Thoracic aorta (tissue), 2 donors: ENCODE data around the gene UHRF1. TPM values are rescaled to one million over a fixed set of nuclear protein-coding genes. Genes with fewer than 3 reads are reported as not detected.

Experiments used
- ATAC-seq: fragments of 150-250 bp; one replicate; pipeline ENCODE4 v1.8.0; 2017; ENCODE audit warnings: low read depth; ENCODE audit not compliant: insufficient number of reproducible peaks, low FRiP score
- DNase-seq: peaks from one replicate; pipeline ENCODE4 v3.0.0-alpha.2; 2020; ENCODE audit warnings: low spot score
- H3K27ac ChIP-seq, 2 donors: fragments of 200-600 bp; sonication (generic); 1 replicate in 1 of 2; 2 replicates in 1 of 2; pipeline ENCODE4 v1.5.1; 2016; ENCODE audit warnings: mild to moderate bottlenecking in 2 of 2, moderate library complexity in 2 of 2
- H3K27me3 ChIP-seq: fragments of 200-600 bp; sonication (generic); replicated peaks from 2 replicates; pipeline ENCODE4 v1.6.0; 2016; ENCODE audit warnings: mild to moderate bottlenecking; ENCODE audit not compliant: insufficient read depth
- H3K36me3 ChIP-seq: fragments of 200-600 bp; sonication (generic); one replicate; pipeline ENCODE4 v1.5.1; 2016
- H3K4me1 ChIP-seq, 2 donors: fragments of 200-600 bp; sonication (generic); 1 replicate in 1 of 2; 2 replicates in 1 of 2; pipeline versions ENCODE4 v1.5.1 to v1.6.0; 2016; ENCODE audit warnings: low read depth in 2 of 2, mild to moderate bottlenecking in 1 of 2; ENCODE audit not compliant: control insufficient read depth in 1 of 2
- H3K4me3 ChIP-seq: fragments of 200-600 bp; sonication (generic); 2 replicates; pipeline ENCODE4 v1.5.1; 2016; ENCODE audit warnings: mild to moderate bottlenecking
- H3K9me3 ChIP-seq: fragments of 200-600 bp; sonication (generic); 2 replicates; pipeline ENCODE4 v1.5.1; 2016
- CTCF ChIP-seq: fragments of 200-600 bp; sonication (generic); IDR thresholded peaks from one replicate; pipeline ENCODE4 v1.5.1; 2019; ENCODE audit warnings: antibody characterized with exemption
- total RNA-seq, 2 donors: library from RNA; depleted of rRNA; stranded (reverse); fragments of >200 nt; gene quantifications; one replicate each; pipeline versions ENCODE4 v1.1.0 to v1.2.3, GENCODE V29; 2016

UHRF1 gene
- total RNA-seq, 2 donors from 2014 or later, result 1.6 to 2.2 TPM

GRCh38 chr19:5006821-5007220 is 97.5 kb downstream of the UHRF1 start:
- H3K27me3 ChIP-seq, result no peaks in the 10 kb centered on the region
- DNase-seq (no peak), ATAC-seq (no peak)
- H3K4me1 ChIP-seq, result peaks cover 0 to 16% of the 10 kb centered on the region in 2 donors
- no peak overlapping the region for H3K27ac ChIP-seq
- H3K4me3 ChIP-seq, result no peak overlapping the region
- H3K36me3 ChIP-seq, result no peaks in the 10 kb centered on the region
- no peak for TF ChIP-seq CTCF
- no peaks in the 10 kb centered on the region for H3K9me3 ChIP-seq

Other genes with a start within 250 kb of the UHRF1 start
- gene MYDGF, start 239.2 kb upstream of the UHRF1 start, total RNA-seq, result 10 to 100 TPM; 59.3 to 72.9 TPM
- 10 to 100 TPM; 67.9 to 73.8 TPM for gene DPP9, start 185.7 kb upstream of the UHRF1 start, total RNA-seq
- 10 to 100 TPM; 15.7 to 17.1 TPM for gene FEM1A, start 117.8 kb upstream of the UHRF1 start, total RNA-seq
- gene TICAM1, start 77.8 kb upstream of the UHRF1 start, total RNA-seq, result 10 to 100 TPM; 10.0 to 14.0 TPM
- gene PLIN3, start 41.8 kb upstream of the UHRF1 start, total RNA-seq, result 10 to 100 TPM; 41.7 to 51.6 TPM
- gene ARRDC5, start 6.6 kb upstream of the UHRF1 start, total RNA-seq, result 1 to 10 TPM in 1 of 2 donors, under 1 TPM in 1; 0.49 to 3.1 TPM
- gene KDM4B, start 59.6 kb downstream of the UHRF1 start, total RNA-seq, result 10 to 100 TPM; 49.1 to 54.0 TPM